ENCODE data around the gene SSR1.
A peak's percentile ranks its signal among the peaks of the same experiment; 100 is the strongest.

Gene SSR1

DNA sequence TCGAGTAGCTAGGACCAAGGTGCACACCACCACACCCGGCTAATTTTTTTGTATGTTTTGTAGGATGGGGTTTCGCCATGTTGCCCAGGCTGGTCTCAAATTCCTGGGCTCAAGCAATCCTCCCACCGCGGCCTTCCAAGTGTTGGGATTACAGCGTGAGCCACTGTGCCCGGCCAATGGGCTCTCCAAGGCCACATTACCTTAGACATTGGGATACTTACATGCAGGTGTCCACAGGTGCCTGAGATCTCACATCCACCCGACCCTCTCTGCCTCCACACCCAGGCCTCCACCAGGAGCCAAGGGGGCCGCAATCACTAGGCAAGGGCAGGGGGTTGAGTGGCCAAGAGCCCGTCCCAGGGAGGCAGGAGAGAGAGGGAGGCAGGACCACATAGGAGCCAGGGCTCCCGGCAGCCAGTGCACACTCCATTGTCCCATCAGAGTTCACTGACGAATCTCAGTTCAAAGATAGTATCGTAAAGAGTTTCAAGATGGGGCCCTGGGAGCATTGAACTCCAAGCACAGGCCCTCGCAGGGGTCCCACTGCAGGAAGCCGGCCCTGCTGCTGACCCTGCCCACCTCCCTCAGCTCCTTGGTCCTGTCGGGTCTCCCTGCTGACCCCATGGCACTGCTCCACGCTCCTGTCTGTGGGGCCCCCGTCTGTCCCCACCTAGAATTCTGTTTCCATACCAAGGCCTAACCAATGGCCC is 55.3 kb downstream of the SSR1 start:
- DNase-seq (ENCODE audit: low spot score), result no peak

DNA sequence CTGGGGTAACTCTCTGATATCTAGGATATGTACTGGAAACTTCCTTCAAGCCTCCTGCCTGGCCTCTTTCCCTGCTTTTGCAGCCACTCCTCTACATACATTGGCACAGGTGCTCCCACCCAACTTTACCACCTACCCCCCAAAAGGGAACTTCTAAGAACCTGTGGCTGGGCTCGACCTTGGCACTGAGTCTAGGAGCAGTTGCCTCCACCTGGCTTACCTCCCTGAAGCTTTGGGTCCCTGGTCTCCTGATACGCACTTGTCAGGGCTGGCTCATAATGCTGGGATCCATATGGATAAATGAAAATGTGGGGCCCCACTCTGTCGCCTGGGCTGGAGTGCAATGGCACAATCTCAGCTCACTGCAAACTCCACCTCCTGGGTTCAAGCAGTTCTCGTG is 56.2 kb downstream of the SSR1 start:
- no peak for DNase-seq (ENCODE audit: low spot score)

DNA sequence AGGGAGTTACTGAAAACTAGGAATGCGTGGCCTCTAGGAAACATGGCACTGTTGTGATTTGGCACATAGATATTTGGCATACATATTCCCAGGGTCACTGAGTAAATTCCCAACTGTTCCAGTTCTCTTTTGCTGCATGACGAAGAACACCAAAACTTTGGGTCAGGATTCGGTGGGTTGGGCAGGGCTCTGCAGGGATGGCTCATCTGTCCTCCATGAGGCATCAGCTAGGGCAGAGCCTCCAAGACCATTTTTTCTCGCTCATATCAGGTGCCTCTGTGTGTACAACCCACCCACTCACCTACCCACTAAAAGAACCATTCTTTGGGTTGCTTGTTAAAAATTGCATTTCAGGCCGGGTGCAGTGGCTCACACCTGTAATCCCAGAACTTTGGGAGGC is 57.1 kb downstream of the SSR1 start:
- DNase-seq (ENCODE audit: low spot score), result no peak

DNA sequence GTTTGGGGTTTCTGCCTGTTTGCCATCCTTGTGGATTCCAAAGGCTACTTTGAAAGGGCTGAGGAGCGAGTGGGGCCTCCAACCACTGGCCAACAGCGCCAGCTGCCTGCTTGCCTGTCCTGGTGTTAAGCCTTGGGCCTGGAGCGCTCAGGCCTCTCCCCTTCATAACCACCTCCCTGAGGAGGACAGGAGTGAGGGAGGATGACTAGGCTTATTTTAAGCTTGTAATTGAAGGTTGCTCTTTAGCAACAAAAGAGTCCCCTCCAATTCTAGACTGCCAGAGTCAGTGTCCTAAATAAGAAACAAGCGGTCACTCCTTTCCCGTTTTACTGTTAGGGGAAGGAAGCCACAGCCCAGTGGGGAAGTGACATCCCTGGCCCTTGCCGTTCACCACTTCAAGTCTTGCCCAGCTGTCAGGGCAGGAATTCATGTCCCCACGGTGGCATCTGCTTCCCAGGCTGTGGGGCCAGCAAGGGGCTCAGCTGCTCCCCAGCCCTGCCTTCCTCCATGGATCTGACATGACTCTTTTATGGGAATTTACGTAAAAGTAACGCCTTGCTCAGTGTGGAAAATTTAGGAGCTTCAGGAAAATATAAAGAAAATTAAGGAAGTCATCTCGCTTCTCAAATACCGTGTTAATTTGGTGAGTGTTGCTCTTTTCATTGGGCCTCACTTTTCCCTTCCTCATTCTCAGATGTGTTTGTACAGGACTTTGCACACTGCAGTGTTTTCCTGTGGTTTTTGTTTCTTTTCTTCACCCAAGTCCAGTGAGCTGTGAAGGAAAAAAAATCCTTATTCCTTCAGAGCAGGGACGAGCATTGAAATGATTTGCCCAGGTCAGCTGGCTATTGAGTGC is 57.8 kb downstream of the SSR1 start:
- DNase-seq (ENCODE audit: low spot score), result no peak

DNA sequence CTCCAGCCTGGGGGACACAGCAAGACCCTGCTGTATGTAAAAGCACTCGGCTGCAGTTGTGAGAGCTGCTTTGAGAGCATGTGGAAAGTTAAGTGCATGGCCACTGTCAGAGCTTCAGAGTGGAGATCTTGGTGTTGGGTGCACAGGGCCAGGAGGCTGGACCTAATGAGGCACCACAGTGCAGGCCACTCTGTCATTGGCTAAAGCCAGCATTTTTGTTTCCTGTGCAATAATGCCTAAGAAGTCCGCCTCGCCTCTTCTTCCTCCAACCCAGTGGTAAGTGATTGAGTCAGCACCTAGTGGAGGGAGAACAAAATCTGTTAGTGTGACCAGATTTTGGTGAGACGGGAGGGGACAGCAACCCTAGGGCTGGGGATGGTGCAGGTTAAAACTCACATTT is 60.6 kb downstream of the SSR1 start:
- DNase-seq (ENCODE audit: low spot score), result no peak

DNA sequence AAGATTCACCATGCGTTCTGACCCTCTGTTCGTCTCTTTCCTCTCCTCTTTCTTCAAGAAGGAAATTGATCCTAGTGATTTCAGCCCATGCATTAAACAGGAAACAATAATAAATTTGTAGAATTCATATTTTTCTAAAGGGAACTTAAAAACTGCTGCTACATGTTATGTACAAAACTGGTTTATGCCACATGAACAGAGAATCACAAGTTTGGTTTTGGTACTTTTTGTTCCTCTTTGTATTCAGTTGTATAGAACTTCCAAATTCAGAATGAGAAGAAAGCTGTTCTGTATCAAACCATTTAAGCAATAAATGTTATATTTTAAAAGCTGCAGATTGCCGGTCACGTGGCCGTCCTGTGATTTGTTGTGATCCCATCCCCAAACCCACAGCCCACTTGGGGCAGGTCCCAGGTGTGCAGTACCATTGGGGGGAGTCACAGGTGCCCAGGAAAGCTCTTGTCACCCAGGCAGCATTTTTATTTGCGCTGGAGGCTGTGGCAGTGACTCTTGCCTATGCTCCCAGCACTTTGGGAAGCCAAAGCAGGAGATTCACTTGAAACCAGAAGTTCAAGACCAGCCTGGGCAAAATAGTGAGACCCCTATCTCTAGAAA is 61.2 kb downstream of the SSR1 start:
- DNase-seq (ENCODE audit: low spot score), result no peak

DNA sequence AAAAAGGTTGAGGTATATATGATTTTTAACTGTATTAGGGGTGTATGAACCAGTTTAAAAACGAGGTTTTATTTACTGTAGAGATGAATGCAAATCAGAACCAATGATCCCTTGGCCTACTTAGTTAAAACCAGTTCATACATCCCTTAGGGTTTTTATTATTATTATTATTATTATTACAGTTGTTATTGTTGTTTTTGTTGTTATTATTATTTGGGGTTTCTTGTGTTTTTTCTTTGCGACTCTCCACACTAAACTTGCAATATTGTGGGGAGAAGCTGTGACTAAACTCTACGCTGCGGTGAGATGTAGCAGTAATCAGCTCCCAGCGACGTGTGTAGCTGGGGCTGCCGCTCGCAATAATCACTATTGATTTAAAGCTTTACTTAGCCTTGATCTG is 62.2 kb downstream of the SSR1 start:
- no peak for DNase-seq (ENCODE audit: low spot score)

DNA sequence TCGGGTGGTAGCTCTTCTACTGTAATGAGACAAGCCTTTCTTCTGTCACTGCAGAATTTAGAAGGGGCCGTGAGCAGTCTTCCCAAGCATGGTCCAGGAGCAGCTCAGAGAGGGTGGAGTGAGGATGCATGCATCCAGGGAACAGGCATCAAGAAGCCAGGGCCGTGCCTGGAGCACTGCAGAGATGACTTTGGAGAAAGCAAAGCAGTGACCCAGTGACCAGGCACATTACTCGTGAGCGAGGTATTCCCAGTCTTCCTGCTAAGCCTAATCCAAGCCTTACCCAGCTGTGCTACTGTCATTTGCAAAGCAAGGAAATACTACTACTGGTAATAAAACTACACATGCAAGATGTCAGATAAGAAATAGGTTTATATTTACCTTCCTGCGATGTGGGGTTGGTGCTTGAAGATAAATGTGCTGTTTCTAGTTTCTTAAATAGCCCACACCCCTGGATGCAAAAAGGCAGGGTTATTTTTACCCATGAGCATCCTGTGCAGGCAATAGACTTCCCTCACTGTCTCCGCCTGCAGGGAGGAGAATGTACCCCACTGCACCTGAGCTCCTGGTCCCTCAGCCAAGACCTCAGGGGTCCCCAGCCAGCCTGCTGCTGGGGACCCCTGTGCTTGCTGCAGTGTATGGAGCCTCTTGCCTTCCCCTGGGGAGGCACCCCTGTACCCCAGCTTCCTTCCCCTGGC is 62.9 kb downstream of the SSR1 start:
- DNase-seq (ENCODE audit: low spot score), result no peak

DNA sequence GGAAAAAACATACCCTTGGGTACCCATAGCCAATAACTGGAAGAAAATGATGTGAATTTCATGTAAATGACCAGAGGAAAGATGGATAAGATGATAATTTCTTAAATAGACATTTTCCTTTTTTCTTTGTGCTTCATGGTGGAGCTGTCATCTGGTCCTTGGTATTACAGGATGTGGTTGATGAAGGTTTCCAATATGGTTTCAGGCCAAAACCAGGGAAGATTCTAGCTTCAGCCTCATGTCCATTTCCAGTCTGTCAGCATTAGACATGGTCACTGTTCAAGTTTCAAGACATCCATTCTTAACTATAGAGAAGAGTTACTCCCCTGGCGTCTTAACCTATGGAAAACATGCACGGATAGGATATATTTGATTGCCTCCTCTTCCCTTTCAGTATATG is 63.6 kb downstream of the SSR1 start:
- no peak for DNase-seq (ENCODE audit: low spot score)

DNA sequence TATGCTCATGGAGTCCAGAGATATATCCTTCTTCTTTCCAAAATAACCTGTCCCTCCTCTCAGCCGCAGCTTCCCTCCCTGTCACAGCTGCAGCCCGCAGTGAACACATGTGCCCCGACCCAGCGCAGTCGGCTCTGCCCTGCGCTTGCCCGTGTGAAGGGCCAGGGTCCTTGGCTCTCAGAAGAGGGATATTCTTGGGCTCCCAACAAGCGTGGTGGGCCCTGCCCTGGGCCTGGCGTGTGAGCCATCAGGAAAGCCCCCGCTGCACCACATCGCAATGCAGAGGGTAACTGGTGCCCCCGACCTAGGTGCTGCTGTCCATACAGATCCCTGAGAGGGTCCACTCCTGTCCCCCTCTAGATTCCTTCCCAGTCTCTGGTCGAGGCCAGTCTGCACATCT is 65.2 kb downstream of the SSR1 start:
- no peak for DNase-seq (ENCODE audit: low spot score)

DNA sequence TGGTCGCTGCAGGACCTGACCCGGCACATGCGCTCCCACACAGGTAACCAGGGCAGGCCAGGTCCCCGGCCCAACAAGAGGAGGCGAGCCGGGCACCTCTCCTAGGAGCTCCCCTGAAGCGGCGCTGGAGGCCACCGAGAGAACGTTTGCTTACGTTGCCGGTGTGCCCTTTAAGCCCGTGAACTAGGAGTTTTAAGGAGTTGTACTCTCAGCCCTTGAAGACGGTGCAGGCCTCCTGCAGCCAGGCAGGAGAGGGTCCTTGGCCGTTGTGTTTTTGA is 65.9 kb downstream of the SSR1 start:
- DNase-seq (ENCODE audit: low spot score), result no peak

DNA sequence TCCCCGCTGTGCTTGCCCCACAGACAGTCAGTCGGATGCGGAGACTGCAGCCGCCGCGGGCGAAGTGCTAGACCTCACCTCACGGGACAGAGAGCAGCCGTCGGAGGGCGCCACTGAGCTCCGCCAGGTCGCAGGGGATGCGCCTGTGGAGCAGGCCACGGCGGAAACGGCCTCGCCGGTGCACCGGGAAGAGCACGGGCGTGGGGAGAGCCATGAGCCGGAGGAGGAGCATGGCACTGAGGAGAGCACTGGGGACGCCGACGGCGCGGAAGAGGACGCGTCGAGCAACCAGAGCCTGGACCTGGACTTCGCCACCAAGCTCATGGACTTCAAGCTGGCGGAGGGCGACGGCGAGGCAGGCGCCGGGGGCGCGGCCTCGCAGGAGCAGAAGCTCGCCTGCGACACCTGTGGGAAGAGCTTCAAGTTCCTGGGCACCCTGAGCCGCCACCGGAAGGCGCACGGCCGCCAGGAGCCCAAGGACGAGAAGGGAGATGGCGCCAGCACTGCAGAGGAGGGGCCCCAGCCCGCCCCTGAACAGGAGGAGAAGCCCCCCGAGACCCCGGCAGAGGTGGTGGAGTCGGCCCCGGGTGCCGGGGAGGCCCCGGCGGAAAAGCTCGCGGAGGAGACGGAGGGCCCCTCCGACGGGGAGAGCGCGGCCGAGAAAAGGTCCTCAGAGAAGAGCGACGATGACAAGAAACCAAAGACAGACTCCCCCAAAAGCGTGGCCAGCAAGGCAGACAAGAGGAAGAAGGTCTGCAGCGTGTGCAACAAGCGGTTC is 66.4 kb downstream of the SSR1 start:
- no peak for DNase-seq (ENCODE audit: low spot score)

DNA sequence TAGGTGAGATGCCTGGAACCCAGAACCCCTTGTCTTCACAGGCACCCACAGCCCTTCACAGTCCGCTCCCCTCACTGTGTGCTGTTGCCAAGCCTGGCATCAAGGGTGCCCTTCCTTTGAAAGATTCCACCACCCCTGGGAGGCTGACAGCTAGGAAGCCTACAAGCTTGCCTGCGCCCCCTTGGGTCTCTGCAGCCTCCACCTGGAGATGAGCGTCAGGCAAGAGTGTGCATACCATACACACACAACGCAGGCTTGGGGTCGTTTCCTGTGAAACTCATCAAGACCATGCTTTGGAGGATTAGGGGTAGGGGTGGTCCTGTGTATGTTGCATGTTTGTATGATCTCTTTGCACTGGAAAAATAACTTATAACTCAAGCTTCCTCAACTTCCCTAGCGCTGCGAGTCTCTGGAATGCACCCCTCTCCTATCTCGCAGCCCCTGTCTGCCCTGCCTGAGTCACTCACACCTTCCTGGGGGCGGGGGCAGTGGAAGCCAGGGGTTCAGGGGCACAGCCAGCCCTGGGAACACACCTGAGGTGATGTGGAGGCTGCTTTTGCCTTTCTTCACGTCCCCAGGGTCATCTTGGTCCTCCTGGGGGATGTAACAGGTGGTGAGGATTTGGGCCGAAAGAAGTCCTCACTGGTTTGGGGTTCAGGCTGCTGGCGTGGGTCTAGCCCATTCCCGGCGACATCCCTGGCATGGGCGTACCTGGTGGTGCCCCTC is 67.2 kb downstream of the SSR1 start:
- no peak for DNase-seq (ENCODE audit: low spot score)

DNA sequence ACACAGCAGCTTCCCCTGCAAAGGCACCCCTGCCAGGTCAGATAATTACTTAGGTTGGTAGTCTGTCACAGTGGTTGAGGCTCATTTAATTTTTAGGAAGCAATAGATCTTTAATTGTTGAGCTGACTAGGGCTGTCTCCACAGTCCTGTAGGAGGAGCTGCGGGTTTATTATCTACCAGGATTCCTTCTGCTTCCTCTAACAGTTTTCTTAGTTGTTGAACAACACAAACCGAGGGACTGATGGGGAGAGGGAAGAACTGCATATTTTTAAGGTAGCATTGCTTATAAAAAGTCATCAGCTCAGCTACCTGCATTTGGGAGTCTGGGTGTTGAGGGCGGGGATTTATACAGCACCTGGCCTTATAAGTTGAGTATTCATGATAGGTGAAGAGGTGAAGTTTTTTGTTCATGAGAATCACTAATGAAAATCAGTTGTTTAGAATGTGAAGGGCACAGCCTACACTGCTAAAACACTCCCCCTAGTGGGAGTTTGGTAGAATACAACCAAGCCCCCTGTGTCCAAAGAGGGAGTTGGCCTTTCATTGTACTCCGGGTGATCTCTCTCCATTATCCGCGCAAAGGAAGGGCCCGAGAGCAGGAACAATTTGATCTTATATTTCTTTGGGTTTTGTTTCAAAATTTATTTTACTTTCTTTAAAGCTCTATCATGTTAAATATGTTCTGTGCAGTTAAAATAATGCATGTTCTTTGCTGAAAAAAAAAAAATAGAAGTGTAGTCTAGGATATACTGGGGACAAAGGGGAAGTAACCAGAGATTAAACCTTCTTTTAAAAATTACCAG is 69.6 kb downstream of the SSR1 start:
- peak; percentile 78 for DNase-seq (ENCODE audit: low spot score)

DNA sequence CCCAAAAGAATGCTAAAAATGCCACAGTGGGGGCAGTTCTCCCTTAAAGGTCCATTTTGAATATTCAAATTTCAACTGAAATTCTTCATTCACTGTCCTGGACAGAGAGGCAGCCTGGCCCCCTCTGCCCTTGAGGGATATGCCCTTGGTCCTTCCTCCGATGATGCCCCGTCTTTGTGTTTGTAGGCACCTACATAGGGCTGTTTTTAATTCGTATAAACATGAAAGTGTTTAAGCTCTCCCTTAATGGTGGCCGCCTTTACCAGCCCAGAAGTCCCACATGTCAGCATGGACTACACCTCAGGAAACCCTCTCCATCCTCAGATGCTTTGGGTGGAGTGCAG is 70.2 kb downstream of the SSR1 start:
- no peak for DNase-seq (ENCODE audit: low spot score)

DNA sequence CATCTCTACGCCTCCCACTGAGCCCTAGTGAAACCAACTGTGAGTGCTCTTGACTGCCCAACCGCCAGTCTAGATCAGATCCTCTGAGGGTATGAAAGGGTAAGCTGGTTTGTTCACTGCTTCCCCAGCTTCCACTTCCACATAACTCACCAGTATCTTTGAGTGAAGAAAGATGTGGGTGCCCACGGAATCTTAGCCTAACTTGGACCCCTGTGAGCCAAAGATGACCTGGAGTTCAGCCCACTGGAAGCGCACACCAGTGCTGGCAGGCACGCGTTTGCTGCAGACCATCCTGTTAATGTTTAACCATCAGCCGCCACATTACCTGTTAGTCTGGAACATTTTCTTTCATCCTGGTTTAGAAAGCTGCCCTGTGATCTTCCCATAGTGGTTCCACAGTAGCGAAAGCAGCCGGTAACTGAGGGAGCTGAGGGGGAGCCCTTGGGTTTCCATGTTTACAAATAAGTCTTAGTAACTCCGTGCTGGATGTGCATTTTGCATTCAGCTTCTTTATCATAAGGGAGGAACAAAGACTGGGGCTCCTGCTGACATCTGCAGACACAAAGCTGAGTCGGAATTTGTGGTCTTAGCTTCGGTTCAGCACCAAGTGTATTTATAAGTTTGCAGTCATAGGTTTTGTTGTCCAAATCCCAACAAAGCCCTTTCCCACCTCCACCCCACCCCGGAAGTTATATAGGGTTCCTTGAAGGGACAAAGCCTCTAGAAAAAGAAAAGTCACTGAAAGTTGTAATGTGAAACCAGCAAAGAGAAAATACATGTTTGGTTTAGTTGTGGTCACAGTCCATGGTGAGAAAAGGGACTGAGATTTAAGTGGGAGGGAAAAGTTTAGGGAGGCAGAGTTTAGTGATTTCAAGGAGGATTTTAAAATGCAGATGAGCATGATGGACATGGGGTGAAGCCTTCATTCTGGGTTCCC is 71.0 kb downstream of the SSR1 start:
- no peak for DNase-seq (ENCODE audit: low spot score)

DNA sequence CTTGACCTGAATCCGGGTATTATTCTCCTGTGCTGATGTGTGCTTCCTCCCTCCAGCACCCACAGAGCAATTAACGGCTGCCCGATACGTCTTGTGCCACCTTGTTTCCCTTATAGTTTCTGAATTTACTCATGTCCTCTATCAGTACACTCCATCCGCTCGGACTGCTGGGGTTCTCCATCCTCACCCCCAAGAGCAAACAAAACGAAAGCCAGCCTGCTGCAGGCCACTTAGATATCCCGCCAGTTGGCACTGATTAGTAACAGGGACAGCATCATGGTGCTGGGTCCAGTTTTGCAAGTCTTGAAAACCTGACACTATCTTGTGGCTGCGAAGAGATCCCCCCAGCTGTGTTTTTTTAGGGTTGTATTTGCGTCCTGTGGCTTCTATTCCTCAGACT is 71.8 kb downstream of the SSR1 start:
- DNase-seq (ENCODE audit: low spot score), result no peak

DNA sequence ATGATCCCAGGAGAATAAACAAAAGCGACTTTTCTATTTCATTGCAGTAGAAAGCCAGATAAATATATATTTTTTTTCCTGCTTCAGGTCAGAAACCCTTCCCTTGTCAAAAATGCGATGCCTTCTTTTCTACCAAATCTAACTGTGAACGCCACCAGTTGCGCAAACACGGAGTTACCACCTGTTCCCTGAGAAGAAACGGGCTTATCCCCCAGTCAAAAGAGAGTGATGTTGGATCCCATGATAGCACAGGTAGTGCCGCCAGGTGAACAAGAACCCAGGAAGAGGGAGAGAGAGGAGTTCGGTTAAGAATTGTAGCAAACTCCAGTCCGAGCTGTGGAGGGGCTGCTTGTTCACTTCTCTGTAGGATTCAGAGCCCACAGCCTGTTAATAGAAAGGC is 72.6 kb downstream of the SSR1 start:
- no peak for DNase-seq (ENCODE audit: low spot score)

DNA sequence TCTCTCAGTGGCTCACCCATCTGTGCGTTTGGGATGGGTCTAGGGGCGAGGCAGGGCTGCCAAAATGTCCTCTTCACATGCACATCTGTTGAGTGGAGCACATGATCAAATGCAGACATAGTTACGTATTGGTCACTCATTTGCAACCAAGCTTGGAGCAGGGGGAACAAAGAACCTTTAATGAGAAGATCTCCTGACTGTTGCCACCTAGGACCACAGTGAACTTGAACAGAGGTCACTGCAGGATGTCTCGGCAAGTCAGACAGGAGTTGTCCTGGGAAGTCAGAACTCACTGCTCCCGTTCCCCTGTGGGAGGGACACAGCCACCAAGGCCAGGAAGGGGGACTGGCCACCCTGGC is 73.4 kb downstream of the SSR1 start:
- DNase-seq (ENCODE audit: low spot score), result no peak

Data from hepatic stellate cell (primary cell).